CD14-positive monocyte (primary cell): ENCODE results near the gene EPB41L5. TPM values are rescaled to one million over a fixed set of nuclear protein-coding genes. Genes with fewer than 3 reads are reported as not detected.

Source experiments
- DNase-seq, 3 donors: peaks; one replicate each; pipeline ENCODE4 v3.0.0-alpha.2; 2011 to 2022
- H2AFZ ChIP-seq: 2 replicates; pipeline ENCODE4 v1.6.0; 2012; ENCODE audit warnings: mild to moderate bottlenecking, low read depth, low read length, inconsistent platforms; ENCODE audit not compliant: insufficient read depth, poor library complexity, severe bottlenecking
- H3K27ac ChIP-seq, 2 donors: 1 replicate in 1 of 2; 2 replicates in 1 of 2; pipeline ENCODE4 v1.5.1; 2012 to 2013; ENCODE audit warnings: low read length in 2 of 2, control low read depth in 1 of 2, inconsistent platforms in 1 of 2, low read depth in 1 of 2, mild to moderate bottlenecking in 1 of 2
- H3K27me3 ChIP-seq, 2 donors: one replicate each; pipeline versions ENCODE4 v1.6.0 to v1.6.1; 2011 to 2013; ENCODE audit warnings: low read length in 2 of 2; ENCODE audit not compliant: control insufficient read depth in 2 of 2, insufficient read depth in 2 of 2
- H3K36me3 ChIP-seq, 2 donors: replicated peaks in 1 of 2; 1 replicate in 1 of 2; 2 replicates in 1 of 2; pipeline versions ENCODE4 v1.5.1 to v1.6.1; 2012 to 2013; ENCODE audit warnings: low read length in 2 of 2, control low read depth in 1 of 2, inconsistent platforms in 1 of 2, mild to moderate bottlenecking in 1 of 2; ENCODE audit not compliant: insufficient read depth in 2 of 2, control insufficient read depth in 1 of 2
- H3K4me1 ChIP-seq, 2 donors: 1 replicate in 1 of 2; 2 replicates in 1 of 2; pipeline versions ENCODE4 v1.5.1 to v1.6.1; 2012 to 2013; ENCODE audit warnings: low read length in 2 of 2, control low read depth in 1 of 2, inconsistent platforms in 1 of 2, mild to moderate bottlenecking in 1 of 2, moderate library complexity in 1 of 2; ENCODE audit not compliant: insufficient read depth in 2 of 2, control insufficient read depth in 1 of 2
- H3K4me2 ChIP-seq: replicated peaks from 2 replicates; pipeline ENCODE3; 2012; ENCODE audit warnings: low read length, moderate library complexity, mild to moderate bottlenecking; ENCODE audit not compliant: poor library complexity, severe bottlenecking; ENCODE audit errors: extremely low read depth
- H3K4me3 ChIP-seq, 3 experiments: fragments of 200-600 bp in 1 of 3; sonication (generic) in 1 of 3; replicated peaks in 1 of 3; 1 replicate in 2 of 3; 2 replicates in 1 of 3; pipeline ENCODE4 v1.5.1; 2011 to 2013; ENCODE audit warnings: low read length in 3 of 3, mild to moderate bottlenecking in 3 of 3, control low read depth in 2 of 3, low read depth in 2 of 3, inconsistent platforms in 1 of 3, moderate library complexity in 1 of 3
- H3K79me2 ChIP-seq: 2 replicates; pipeline ENCODE4 v1.6.0; 2012; ENCODE audit warnings: mild to moderate bottlenecking, control low read depth, inconsistent platforms, low read length, moderate library complexity; ENCODE audit not compliant: insufficient read depth
- H3K9ac ChIP-seq: 2 replicates; pipeline ENCODE4 v1.6.0; 2017; ENCODE audit warnings: low read length, mild to moderate bottlenecking; ENCODE audit not compliant: insufficient read depth, poor library complexity, severe bottlenecking
- H3K9me3 ChIP-seq, 2 donors: replicated peaks in 1 of 2; 1 replicate in 1 of 2; 2 replicates in 1 of 2; pipeline versions ENCODE4 v1.5.1 to v1.6.1; 2012 to 2013; ENCODE audit warnings: low read length in 2 of 2, control low read depth in 1 of 2; ENCODE audit not compliant: control insufficient read depth in 1 of 2, insufficient read depth in 1 of 2
- H4K20me1 ChIP-seq: 2 replicates; pipeline ENCODE4 v1.6.0; 2012; ENCODE audit warnings: mild to moderate bottlenecking, low read length, control low read depth, moderate library complexity; ENCODE audit not compliant: insufficient read depth
- H3K27ac Mint-ChIP-seq, 7 donors: one replicate each; pipeline ENCODE4 v1.8.0; 2020; ENCODE audit warnings: mild to moderate bottlenecking in 7 of 7, mixed read lengths in 7 of 7, moderate library complexity in 6 of 7, inconsistent platforms in 2 of 7
- H3K27me3 Mint-ChIP-seq, 3 donors: one replicate each; pipeline ENCODE4 v1.8.0; 2021 to 2022; ENCODE audit warnings: low read depth in 3 of 3, mild to moderate bottlenecking in 3 of 3, mixed read lengths in 3 of 3, moderate library complexity in 3 of 3, inconsistent platforms in 1 of 3
- H3K36me3 Mint-ChIP-seq, 2 donors: one replicate each; pipeline ENCODE4 v1.8.0; 2020; ENCODE audit warnings: mixed read lengths in 2 of 2, inconsistent platforms in 1 of 2, mild to moderate bottlenecking in 1 of 2
- H3K4me1 Mint-ChIP-seq: one replicate; pipeline ENCODE4 v1.8.0; 2020; ENCODE audit warnings: mild to moderate bottlenecking, mixed read lengths
- H3K4me3 Mint-ChIP-seq, 2 donors: one replicate each; pipeline ENCODE4 v1.8.0; 2020; ENCODE audit warnings: mild to moderate bottlenecking in 2 of 2, mixed read lengths in 2 of 2, moderate library complexity in 1 of 2
- H3K9me3 Mint-ChIP-seq, 7 donors: one replicate each; pipeline ENCODE4 v1.8.0; 2020 to 2022; ENCODE audit warnings: mixed read lengths in 7 of 7, mild to moderate bottlenecking in 6 of 7, moderate library complexity in 6 of 7, inconsistent platforms in 2 of 7
- WGBS: methylation state at CpG from one replicate; pipeline ENCODE4 v1.1.5; 2013; ENCODE audit warnings: missing lambda C conversion rate; ENCODE audit not compliant: insufficient coverage; 5-methylcytosine and 5-hydroxymethylcytosine counted together
- intact Hi-C, 2 donors: fragments of 100-400 bp; cut with micrococcal nuclease; formaldehyde crosslinking; loops; one replicate each; pipeline versions ENCODE4 v1.15.0 to v1.15.1; 2023
- polyA plus RNA-seq, 3 donors: library from polyadenylated mRNA; depleted of rRNA in 1 of 3; unstranded in 2 of 3; stranded (reverse) in 1 of 3; fragments of 300-500 nt in 2 of 3; fragments of >200 nt in 1 of 3; fragmentation: Illumina TruSeq in 2 of 3; gene quantifications; 1 replicate in 2 of 3; 2 replicates in 1 of 3; pipeline ENCODE4 v1.2.3, GENCODE V29; 2012 to 2021
- TF ChIP-seq, protein P1 (sequence below): fragments of 200-600 bp; IDR thresholded peaks from one replicate; pipeline ENCODE4 v1.8.0; 2022; ENCODE audit warnings: antibody characterized with exemption, mild to moderate bottlenecking

Gene EPB41L5
- polyA plus RNA-seq, 3 donors = 1.4 to 2.4 (median 2.0) TPM

- peak overlapping the region; percentile 62 for H3K9ac ChIP-seq
- H3K4me2 ChIP-seq = peak overlapping the region; percentile 77
Measured at GRCh38 chr2:120177001-120177621, 164.2 kb downstream of the EPB41L5 start.

GRCh38 chr2:120177973-120178372 lies 165.1 kb downstream of the EPB41L5 start:
- no peak for DNase-seq
- peaks cover 0 to 2% (median 0%) of the 10 kb centered on the region in 7 donors for H3K9me3 Mint-ChIP-seq
- H3K4me3 ChIP-seq = no peak overlapping the region

More at GRCh38 chr2:120177001-120177621, 164.2 kb downstream of the EPB41L5 start:
- WGBS = 2% methylated on average over 9 of the region's 15 CpGs
- Histone ChIP-seq H3K4me1 (peaks cover 21 to 23% of the 10 kb centered on the region in 2 donors), H4K20me1 (no peaks in the 10 kb centered on the region), H3K27ac (peak overlapping the region; percentile 74 to 86), H3K27me3 (no peaks in the 10 kb centered on the region), H3K79me2 (no peaks in the 10 kb centered on the region), H3K36me3 (no peaks in the 10 kb centered on the region), H3K4me3 (peak overlapping the region; percentile 52 to 76 (median 59)), H2AFZ (peak overlapping the region; percentile 93), H3K9me3 (no peaks in the 10 kb centered on the region)
- TF ChIP-seq, protein P1, sequence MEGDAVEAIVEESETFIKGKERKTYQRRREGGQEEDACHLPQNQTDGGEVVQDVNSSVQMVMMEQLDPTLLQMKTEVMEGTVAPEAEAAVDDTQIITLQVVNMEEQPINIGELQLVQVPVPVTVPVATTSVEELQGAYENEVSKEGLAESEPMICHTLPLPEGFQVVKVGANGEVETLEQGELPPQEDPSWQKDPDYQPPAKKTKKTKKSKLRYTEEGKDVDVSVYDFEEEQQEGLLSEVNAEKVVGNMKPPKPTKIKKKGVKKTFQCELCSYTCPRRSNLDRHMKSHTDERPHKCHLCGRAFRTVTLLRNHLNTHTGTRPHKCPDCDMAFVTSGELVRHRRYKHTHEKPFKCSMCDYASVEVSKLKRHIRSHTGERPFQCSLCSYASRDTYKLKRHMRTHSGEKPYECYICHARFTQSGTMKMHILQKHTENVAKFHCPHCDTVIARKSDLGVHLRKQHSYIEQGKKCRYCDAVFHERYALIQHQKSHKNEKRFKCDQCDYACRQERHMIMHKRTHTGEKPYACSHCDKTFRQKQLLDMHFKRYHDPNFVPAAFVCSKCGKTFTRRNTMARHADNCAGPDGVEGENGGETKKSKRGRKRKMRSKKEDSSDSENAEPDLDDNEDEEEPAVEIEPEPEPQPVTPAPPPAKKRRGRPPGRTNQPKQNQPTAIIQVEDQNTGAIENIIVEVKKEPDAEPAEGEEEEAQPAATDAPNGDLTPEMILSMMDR = peak; percentile 74
- Mint-ChIP-seq H3K4me1 (peaks cover 28% of the 10 kb centered on the region), H3K9me3 (peaks cover 0 to 2% (median 0%) of the 10 kb centered on the region in 7 donors), H3K27ac (peak overlapping the region; percentile 84 to 98 (median 93)), H3K4me3 (peak overlapping the region; percentile 93 to 99), H3K36me3 (no peaks in the 10 kb centered on the region), H3K27me3 (peaks cover 3 to 11% (median 4%) of the 10 kb centered on the region in 3 donors)
- intact Hi-C loops = loop anchor here (5.0 to 10.0 kb wide), 2 partner anchors 472 to 475 kb away; no protein-coding TSS in a partner anchor
- DNase-seq = peak; percentile 52 to 65 (median 63)

More at GRCh38 chr2:120177973-120178372, 165.1 kb downstream of the EPB41L5 start:
- Histone ChIP-seq H3K36me3 (no peaks in the 10 kb centered on the region), H3K4me2 (no peak overlapping the region), H3K79me2 (no peaks in the 10 kb centered on the region), H2AFZ (peak overlapping the region; percentile 93), H4K20me1 (no peaks in the 10 kb centered on the region), H3K4me1 (peaks cover 24 to 26% of the 10 kb centered on the region in 2 donors), H3K27ac (no peak overlapping the region), H3K9ac (no peak overlapping the region), H3K27me3 (no peaks in the 10 kb centered on the region), H3K9me3 (no peaks in the 10 kb centered on the region)
- Mint-ChIP-seq H3K27me3 (peaks cover 2 to 10% (median 3%) of the 10 kb centered on the region in 3 donors), H3K36me3 (no peaks in the 10 kb centered on the region), H3K27ac (peak overlapping the region in 1 of 7 donors; percentile 50), H3K4me3 (peak overlapping the region in 1 of 2 donors; percentile 35), H3K4me1 (peaks cover 30% of the 10 kb centered on the region)
- 94% methylated on average over 5 of the region's 7 CpGs for WGBS
- TF ChIP-seq, protein P1 = no peak
- intact Hi-C loops = loop anchor here (5.0 to 10.0 kb wide), 2 partner anchors 473 to 476 kb away; no protein-coding TSS in a partner anchor
